ENCODE results near the gene OSTN. TPM values are rescaled to one million over a fixed set of nuclear protein-coding genes. Genes with fewer than 3 reads are reported as not detected.

The OSTN gene
- total RNA-seq, 6 experiments from 2014 or later = not detected

GRCh38 chr3:191165802-191166201, 33.2 kb upstream of the OSTN start:
- H3K27ac ChIP-seq = no peak overlapping the region
- intact Hi-C loops (cut with DNase I) = no loop called here

GRCh38 chr3:191166368-191166767, 32.7 kb upstream of the OSTN start:
- Histone ChIP-seq H3K4me1 (no peaks in the 10 kb centered on the region), H3K27ac (no peak overlapping the region), H3K36me3 (no peaks in the 10 kb centered on the region), H3K9me3 (no peaks in the 10 kb centered on the region), H3K27me3 (no peaks in the 10 kb centered on the region), H3K4me3 (no peak overlapping the region)
- ATAC-seq (no peak), DNase-seq (no peak)
- no peak for TF ChIP-seq CTCF (IDR thresholded peaks at IDR 0.05)
- no peak for TF ChIP-seq POLR2A (IDR thresholded peaks at IDR 0.05)
- intact Hi-C loops (cut with DNase I) = no loop called here
- 71% methylated on average over 3 of the region's 3 CpGs for WGBS (ENCODE audit: insufficient coverage, low coverage, low lambda C conversion rate, missing lambda C conversion rate)

More at GRCh38 chr3:191165802-191166201, 33.2 kb upstream of the OSTN start:
- TF ChIP-seq POLR2A (IDR thresholded peaks at IDR 0.05) (no peak), CTCF (IDR thresholded peaks at IDR 0.05) (no peak)
- DNase-seq (no peak), ATAC-seq (no peak)
- 100% methylated on average over 1 of the region's 1 CpG for WGBS (ENCODE audit: insufficient coverage, low coverage, low lambda C conversion rate, missing lambda C conversion rate)
- Histone ChIP-seq H3K36me3 (no peaks in the 10 kb centered on the region), H3K27me3 (no peaks in the 10 kb centered on the region), H3K4me3 (no peak overlapping the region), H3K9me3 (no peaks in the 10 kb centered on the region), H3K4me1 (no peaks in the 10 kb centered on the region)

- Histone ChIP-seq H3K36me3 (no peaks in the 10 kb centered on the region), H3K4me3 (no peak overlapping the region), H3K27ac (no peak overlapping the region), H3K9me3 (no peaks in the 10 kb centered on the region), H3K4me1 (no peaks in the 10 kb centered on the region), H3K27me3 (no peaks in the 10 kb centered on the region)
- intact Hi-C loops (cut with DNase I) = no loop called here
- ATAC-seq (no peak), DNase-seq (no peak)
- TF ChIP-seq CTCF (IDR thresholded peaks at IDR 0.05) = no peak
- no peak for TF ChIP-seq POLR2A (IDR thresholded peaks at IDR 0.05)
Observed at GRCh38 chr3:191169566-191169965, 29.5 kb upstream of the OSTN start.

- DNase-seq = no peak
- Histone ChIP-seq H3K27ac (no peak overlapping the region), H3K36me3 (no peaks in the 10 kb centered on the region), H3K27me3 (no peaks in the 10 kb centered on the region), H3K4me3 (no peak overlapping the region), H3K9me3 (no peaks in the 10 kb centered on the region), H3K4me1 (no peaks in the 10 kb centered on the region)
- intact Hi-C loops (cut with DNase I) = no loop called here
- WGBS (ENCODE audit: insufficient coverage, low coverage, low lambda C conversion rate, missing lambda C conversion rate) = 70% methylated on average over 2 of the region's 2 CpGs
- no peak for ATAC-seq
- TF ChIP-seq CTCF (IDR thresholded peaks at IDR 0.05) = no peak
- TF ChIP-seq POLR2A (IDR thresholded peaks at IDR 0.05) = no peak
Observed at GRCh38 chr3:191170097-191170496, 28.9 kb upstream of the OSTN start.

GRCh38 chr3:191175102-191175501, 23.9 kb upstream of the OSTN start:
- Histone ChIP-seq H3K4me1 (no peaks in the 10 kb centered on the region), H3K27me3 (no peaks in the 10 kb centered on the region), H3K9me3 (no peaks in the 10 kb centered on the region), H3K27ac (no peak overlapping the region), H3K4me3 (no peak overlapping the region), H3K36me3 (no peaks in the 10 kb centered on the region)
- DNase-seq (no peak), ATAC-seq (no peak)
- intact Hi-C loops (cut with DNase I) = no loop called here
- 47% methylated on average over 3 of the region's 3 CpGs for WGBS (ENCODE audit: insufficient coverage, low coverage, low lambda C conversion rate, missing lambda C conversion rate)
- TF ChIP-seq CTCF (IDR thresholded peaks at IDR 0.05) (no peak), POLR2A (IDR thresholded peaks at IDR 0.05) (no peak)
